Astrocyte (in vitro differentiated cells and primary cell): Measurements from ENCODE around the gene TMEM141. TPM values are rescaled to one million over a fixed set of nuclear protein-coding genes. Genes with fewer than 3 reads are reported as not detected.
"Not testable (repeated sequence)": the region's sequence is repeated elsewhere in the genome, so short reads cannot be mapped to it uniquely, and the experiment has no call there.

ENCODE experiments used
- DNase-seq: peaks from one replicate; pipeline ENCODE4 v3.0.0-alpha.2; 2010; ENCODE audit warnings: low read depth
- FAIRE-seq: peaks from 2 replicates; lab custom pipeline; 2011; peaks lifted over from hg19 to GRCh38; lab: Jason Lieb, UNC
- H2AFZ ChIP-seq: 2 replicates; pipeline ENCODE4 v1.6.0; 2012; ENCODE audit warnings: low read depth, low read length, inconsistent platforms
- H3K27ac ChIP-seq: 2 replicates; pipeline ENCODE4 v1.5.1; 2011; ENCODE audit warnings: low read depth, low read length, inconsistent platforms
- H3K27me3 ChIP-seq: 2 replicates; pipeline ENCODE4 v1.6.0; 2011; ENCODE audit warnings: low read length, inconsistent platforms; ENCODE audit not compliant: insufficient read depth
- H3K36me3 ChIP-seq: 2 replicates; pipeline ENCODE4 v1.5.1; 2011; ENCODE audit warnings: low read length, inconsistent platforms; ENCODE audit not compliant: insufficient read depth
- H3K4me1 ChIP-seq: 2 replicates; pipeline ENCODE4 v1.5.1; 2011; ENCODE audit warnings: low read length, inconsistent platforms; ENCODE audit not compliant: insufficient read depth
- H3K4me2 ChIP-seq: 2 replicates; pipeline ENCODE4 v1.6.0; 2012; ENCODE audit warnings: low read length, inconsistent platforms
- H3K4me3 ChIP-seq: 2 replicates; pipeline ENCODE4 v1.5.1; 2011; ENCODE audit warnings: low read depth, mild to moderate bottlenecking, low read length, inconsistent platforms; ENCODE audit not compliant: insufficient read depth
- H3K79me2 ChIP-seq: 2 replicates; pipeline ENCODE4 v1.6.0; 2012; ENCODE audit warnings: mild to moderate bottlenecking, low read length, inconsistent platforms; ENCODE audit not compliant: insufficient read depth
- H3K9ac ChIP-seq: 2 replicates; pipeline ENCODE4 v1.6.0; 2012; ENCODE audit warnings: mild to moderate bottlenecking, low read length, inconsistent platforms
- H3K9me3 ChIP-seq: 2 replicates; pipeline ENCODE4 v1.5.1; 2012; ENCODE audit warnings: low read depth, mild to moderate bottlenecking, low read length, inconsistent platforms; ENCODE audit not compliant: insufficient read depth
- H4K20me1 ChIP-seq: 2 replicates; pipeline ENCODE4 v1.6.0; 2012; ENCODE audit warnings: low read length, inconsistent platforms; ENCODE audit not compliant: insufficient read depth
- H3K27ac Mint-ChIP-seq: one replicate; pipeline ENCODE4 v1.8.0; 2021; ENCODE audit warnings: mild to moderate bottlenecking, mixed read lengths; ENCODE audit not compliant: unreplicated experiment
- H3K27me3 Mint-ChIP-seq: one replicate; pipeline ENCODE4 v1.8.0; 2021; ENCODE audit warnings: low read depth, mixed read lengths; ENCODE audit not compliant: unreplicated experiment
- H3K36me3 Mint-ChIP-seq: one replicate; pipeline ENCODE4 v1.8.0; 2021; ENCODE audit warnings: low read depth, mixed read lengths; ENCODE audit not compliant: unreplicated experiment
- H3K4me1 Mint-ChIP-seq: one replicate; pipeline ENCODE4 v1.8.0; 2021; ENCODE audit warnings: low read depth, mixed read lengths; ENCODE audit not compliant: unreplicated experiment
- H3K4me3 Mint-ChIP-seq: one replicate; pipeline ENCODE4 v1.8.0; 2021; ENCODE audit warnings: mild to moderate bottlenecking, moderate library complexity, mixed read lengths; ENCODE audit not compliant: unreplicated experiment
- H3K9me3 Mint-ChIP-seq: one replicate; pipeline ENCODE4 v1.8.0; 2021; ENCODE audit warnings: mild to moderate bottlenecking, mixed read lengths; ENCODE audit not compliant: unreplicated experiment
- CTCF ChIP-seq: IDR thresholded peaks from 2 replicates; pipeline ENCODE4 v1.5.1; 2011; ENCODE audit warnings: low read depth, mild to moderate bottlenecking, inconsistent platforms, low read length, moderate library complexity; ENCODE audit not compliant: insufficient read depth
- EZH2 ChIP-seq: IDR thresholded peaks from 2 replicates; pipeline ENCODE4 v1.6.1; 2012; ENCODE audit warnings: mild to moderate bottlenecking, low read length, inconsistent platforms; ENCODE audit not compliant: insufficient read depth
- total RNA-seq: library from RNA; stranded (reverse); gene quantifications from 2 replicates; pipeline ENCODE4 v1.2.1, GENCODE V29; 2021

TMEM141 gene
- total RNA-seq, 1 donor from 2014 or later, result 40.8 TPM

- no peak for FAIRE-seq
- no peak for DNase-seq
- H4K20me1 ChIP-seq, result peaks cover 7% of the 10 kb centered on the region
- no peak for TF ChIP-seq EZH2
- no peak for TF ChIP-seq CTCF
- peaks cover 2% of the 10 kb centered on the region for H3K36me3 Mint-ChIP-seq
- H3K9me3 Mint-ChIP-seq, result no peaks in the 10 kb centered on the region
- H3K36me3 ChIP-seq, result no peaks in the 10 kb centered on the region
- peak overlapping the region; percentile 24 for H3K4me3 ChIP-seq
- no peak overlapping the region for H3K9ac ChIP-seq
- H3K4me1 Mint-ChIP-seq, result peaks cover 18% of the 10 kb centered on the region
- peak overlapping the region; percentile 82 for H3K4me3 Mint-ChIP-seq
- no peaks in the 10 kb centered on the region for H3K9me3 ChIP-seq
- no peaks in the 10 kb centered on the region for H3K79me2 ChIP-seq
- peaks cover 33% of the 10 kb centered on the region for H3K27me3 ChIP-seq
- no peak overlapping the region for H3K27ac Mint-ChIP-seq
- H3K4me1 ChIP-seq, result peaks cover 6% of the 10 kb centered on the region
- H2AFZ ChIP-seq, result no peak overlapping the region
- no peaks in the 10 kb centered on the region for H3K27me3 Mint-ChIP-seq
- no peak overlapping the region for H3K27ac ChIP-seq
- peak overlapping the region; percentile 72 for H3K4me2 ChIP-seq
These were observed 8.9 kb downstream of the TMEM141 start for GRCh38 chr9:136799854-136800657.

GRCh38 chr9:136802321-136802720, 11.2 kb downstream of the TMEM141 start:
- Mint-ChIP-seq H3K9me3 (no peaks in the 10 kb centered on the region), H3K36me3 (peaks cover 2% of the 10 kb centered on the region), H3K4me1 (peaks cover 7% of the 10 kb centered on the region), H3K4me3 (no peak overlapping the region), H3K27me3 (no peaks in the 10 kb centered on the region), H3K27ac (no peak overlapping the region)
- FAIRE-seq (no peak), DNase-seq (no peak)
- Histone ChIP-seq H4K20me1 (peaks cover 2% of the 10 kb centered on the region), H3K4me2 (no peak overlapping the region), H3K9me3 (no peaks in the 10 kb centered on the region), H3K27me3 (peaks cover 30% of the 10 kb centered on the region), H3K79me2 (no peaks in the 10 kb centered on the region), H2AFZ (no peak overlapping the region), H3K9ac (no peak overlapping the region), H3K4me3 (no peak overlapping the region), H3K4me1 (peaks cover 6% of the 10 kb centered on the region), H3K36me3 (no peaks in the 10 kb centered on the region), H3K27ac (no peak overlapping the region)
- TF ChIP-seq EZH2 (no peak), CTCF (no peak)

- H3K27ac Mint-ChIP-seq, H3K27me3 Mint-ChIP-seq, H3K36me3 ChIP-seq, H2AFZ ChIP-seq, H4K20me1 ChIP-seq, H3K9me3 ChIP-seq, H3K4me1 Mint-ChIP-seq, H3K4me1 ChIP-seq, H3K9me3 Mint-ChIP-seq, H3K36me3 Mint-ChIP-seq, H3K79me2 ChIP-seq, H3K4me2 ChIP-seq, H3K4me3 ChIP-seq, FAIRE-seq, H3K4me3 Mint-ChIP-seq, H3K27ac ChIP-seq, DNase-seq, H3K9ac ChIP-seq: not testable (repeated sequence)
- H3K27me3 ChIP-seq, result peaks cover 30% of the 10 kb centered on the region
These were observed 11.9 kb downstream of the TMEM141 start for GRCh38 chr9:136803009-136803550.
